GM10266 (cell line): ENCODE results near the gene ACAD9.

Source experiments
- DNase-seq: peaks from one replicate; pipeline ENCODE4 v3.0.0; 2012; ENCODE audit errors: extremely low spot score
- CTCF ChIP-seq: IDR thresholded peaks from 2 replicates; pipeline ENCODE4 v1.5.1; 2012; ENCODE audit warnings: mild to moderate bottlenecking, low read depth; ENCODE audit not compliant: control insufficient read depth, insufficient read depth; ENCODE audit errors: missing control alignments

ACAD9 gene

GRCh38 chr3:128931046-128931445 is 51.6 kb downstream of the ACAD9 start:
- no peak for DNase-seq
- TF ChIP-seq CTCF = no peak

GRCh38 chr3:128932516-128933212 is 53.2 kb downstream of the ACAD9 start:
- TF ChIP-seq CTCF = no peak
- no peak for DNase-seq

- no peak for TF ChIP-seq CTCF
- DNase-seq = no peak
Observed at GRCh38 chr3:128933213-128933921, 53.9 kb downstream of the ACAD9 start.

GRCh38 chr3:128933922-128934253 is 54.5 kb downstream of the ACAD9 start:
- no peak for TF ChIP-seq CTCF
- DNase-seq = no peak

- no peak for DNase-seq
- no peak for TF ChIP-seq CTCF
Observed at GRCh38 chr3:128935922-128936321, 56.5 kb downstream of the ACAD9 start.

- TF ChIP-seq CTCF = no peak
- no peak for DNase-seq
Observed at GRCh38 chr3:128936341-128936740, 56.9 kb downstream of the ACAD9 start.

- DNase-seq = no peak
- TF ChIP-seq CTCF = no peak
Observed at GRCh38 chr3:128940252-128940651, 60.8 kb downstream of the ACAD9 start.
